H1 (cell line): ENCODE results near the gene GIPC2. TPM values are rescaled to one million over a fixed set of nuclear protein-coding genes. Genes with fewer than 3 reads are reported as not detected.

Experiments
- CTCF ChIA-PET: fragments of 300-600 bp; sonication (Branson Sonifier 250); formaldehyde crosslinking; loops from one replicate; lab custom pipeline; 2021; ENCODE audit not compliant: partially characterized antibody; lab: Charles Lee
- POLR2A ChIA-PET: fragments of 300-600 bp; sonication (Branson Sonifier 250); formaldehyde crosslinking; loops from one replicate; lab custom pipeline; 2021; ENCODE audit warnings: inconsistent platforms; ENCODE audit not compliant: partially characterized antibody; lab: Charles Lee
- DNase-seq, 2 experiments: peaks; one replicate each; pipeline versions ENCODE4 v3.0.0 to v3.0.0-alpha.2; 2010 to 2022; ENCODE audit warnings: low spot score in 2 of 2, low read depth in 1 of 2, mixed read lengths in 1 of 2
- FAIRE-seq: peaks from 2 replicates; lab custom pipeline; 2011; peaks lifted over from hg19 to GRCh38; lab: Jason Lieb, UNC
- H2AFZ ChIP-seq: 2 replicates; pipeline ENCODE4 v1.8.1; 2012; ENCODE audit warnings: low read length, inconsistent platforms
- H2AK5ac ChIP-seq: 2 replicates; pipeline ENCODE4 v1.6.1; 2013; ENCODE audit warnings: low read depth, low read length
- H2BK120ac ChIP-seq: replicated peaks from 2 replicates; pipeline ENCODE3; 2013; ENCODE audit warnings: low read depth, low read length, inconsistent platforms
- H2BK12ac ChIP-seq: 2 replicates; pipeline ENCODE4 v1.6.1; 2013; ENCODE audit warnings: low read depth, low read length
- H2BK15ac ChIP-seq: 2 replicates; pipeline ENCODE4 v1.6.1; 2013; ENCODE audit warnings: low read length
- H2BK20ac ChIP-seq: 2 replicates; pipeline ENCODE4 v1.6.1; 2013; ENCODE audit warnings: low read length
- H2BK5ac ChIP-seq: 2 replicates; pipeline ENCODE4 v1.6.1; 2013; ENCODE audit warnings: low read depth, low read length
- H3K14ac ChIP-seq: 2 replicates; pipeline ENCODE4 v1.6.1; 2013; ENCODE audit warnings: inconsistent platforms; ENCODE audit not compliant: insufficient read length
- H3K18ac ChIP-seq: 2 replicates; pipeline ENCODE4 v1.6.1; 2013; ENCODE audit warnings: low read length; ENCODE audit errors: extremely low read depth
- H3K23ac ChIP-seq: 2 replicates; pipeline ENCODE4 v1.6.1; 2013; ENCODE audit warnings: inconsistent platforms; ENCODE audit not compliant: insufficient read length
- H3K23me2 ChIP-seq: 2 replicates; pipeline ENCODE4 v1.6.1; 2013; ENCODE audit warnings: low read depth, low read length
- H3K27ac ChIP-seq: 2 replicates; pipeline ENCODE4 v1.6.1; 2011; ENCODE audit warnings: low read depth, low read length, inconsistent platforms
- H3K27me3 ChIP-seq, 4 experiments: replicated peaks in 1 of 4; 1 replicate in 1 of 4; 2 replicates in 3 of 4; pipeline versions ENCODE4 v1.6.1 to v1.8.1; 2011 to 2013; ENCODE audit warnings: low read length in 3 of 4, mild to moderate bottlenecking in 3 of 4, inconsistent platforms in 2 of 4, mixed read lengths in 2 of 4, moderate library complexity in 1 of 4; ENCODE audit not compliant: control insufficient read depth in 3 of 4, insufficient read depth in 3 of 4; ENCODE audit errors: extremely low read depth in 1 of 4
- H3K36me3 ChIP-seq, 4 experiments: 2 replicates each; pipeline versions ENCODE4 v1.6.1 to v1.8.1; 2011 to 2013; ENCODE audit warnings: mild to moderate bottlenecking in 4 of 4, low read length in 3 of 4, moderate library complexity in 2 of 4, control low read depth in 1 of 4, inconsistent platforms in 1 of 4; ENCODE audit not compliant: insufficient read depth in 4 of 4, control insufficient read depth in 2 of 4
- H3K4ac ChIP-seq: replicated peaks from 2 replicates; pipeline ENCODE3; 2013; ENCODE audit warnings: low read length, low read depth, mixed read lengths, inconsistent platforms; ENCODE audit not compliant: insufficient read length
- H3K4me1 ChIP-seq, 4 experiments: replicated peaks in 1 of 4; 1 replicate in 1 of 4; 2 replicates in 3 of 4; pipeline versions ENCODE4 v1.6.1 to v1.8.1; 2011 to 2013; ENCODE audit warnings: low read length in 3 of 4, inconsistent platforms in 2 of 4, mixed read lengths in 1 of 4; ENCODE audit not compliant: insufficient read depth in 4 of 4, control insufficient read depth in 3 of 4
- H3K4me2 ChIP-seq, 2 experiments: 2 replicates each; pipeline versions ENCODE4 v1.6.1 to v1.8.1; 2011 to 2013; ENCODE audit warnings: low read depth in 2 of 2, low read length in 2 of 2, control low read depth in 1 of 2, inconsistent platforms in 1 of 2, mild to moderate bottlenecking in 1 of 2; ENCODE audit not compliant: insufficient read depth in 1 of 2
- H3K4me3 ChIP-seq, 4 experiments: fragments of 200-600, 300-600 bp in 1 of 4; sonication (generic), shearing (Covaris generic), sonication (Bioruptor Twin) in 1 of 4; 2 replicates each; pipeline versions ENCODE4 v1.5.1 to v1.8.1; 2011 to 2016; ENCODE audit warnings: low read length in 4 of 4, low read depth in 3 of 4, control low read depth in 2 of 4, inconsistent platforms in 2 of 4, mild to moderate bottlenecking in 2 of 4, mixed read lengths in 1 of 4, moderate library complexity in 1 of 4; ENCODE audit not compliant: insufficient read depth in 2 of 4; ENCODE audit errors: extremely low read depth in 1 of 4
- H3K56ac ChIP-seq: replicated peaks from 2 replicates; pipeline ENCODE3; 2013; ENCODE audit warnings: low read depth, mild to moderate bottlenecking, mixed read lengths, low read length, inconsistent platforms; ENCODE audit not compliant: insufficient read length
- H3K79me1 ChIP-seq: 2 replicates; pipeline ENCODE4 v1.6.1; 2013; ENCODE audit warnings: low read depth, low read length, control low read depth
- H3K79me2 ChIP-seq, 2 experiments: 2 replicates each; pipeline versions ENCODE4 v1.6.1 to v1.8.1; 2012 to 2013; ENCODE audit warnings: low read length in 2 of 2, mild to moderate bottlenecking in 2 of 2, inconsistent platforms in 1 of 2; ENCODE audit not compliant: insufficient read depth in 2 of 2, control insufficient read depth in 1 of 2
- H3K9ac ChIP-seq, 4 experiments: replicated peaks in 1 of 4; 1 replicate in 1 of 4; 2 replicates in 3 of 4; pipeline versions ENCODE4 v1.6.1 to v1.8.1; 2011 to 2013; ENCODE audit warnings: low read depth in 3 of 4, low read length in 3 of 4, control low read depth in 2 of 4, mild to moderate bottlenecking in 2 of 4, moderate library complexity in 2 of 4, inconsistent platforms in 1 of 4; ENCODE audit errors: extremely low read depth in 1 of 4
- H3K9me3 ChIP-seq, 2 experiments: 2 replicates each; pipeline versions ENCODE4 v1.6.1 to v1.8.1; 2012 to 2013; ENCODE audit warnings: mild to moderate bottlenecking in 2 of 2, moderate library complexity in 2 of 2, control low read depth in 1 of 2, inconsistent platforms in 1 of 2, low read depth in 1 of 2, low read length in 1 of 2, mixed read lengths in 1 of 2; ENCODE audit not compliant: insufficient read depth in 2 of 2
- H4K20me1 ChIP-seq, 2 experiments: replicated peaks in 1 of 2; 2 replicates each; pipeline versions ENCODE3 to v1.8.1; 2011 to 2013; ENCODE audit warnings: inconsistent platforms in 2 of 2, low read length in 2 of 2, mild to moderate bottlenecking in 1 of 2; ENCODE audit not compliant: insufficient read depth in 2 of 2, control insufficient read depth in 1 of 2
- H4K5ac ChIP-seq: 2 replicates; pipeline ENCODE4 v1.6.1; 2013; ENCODE audit warnings: low read length, low read depth, mixed read lengths, inconsistent platforms; ENCODE audit not compliant: insufficient read length
- H4K8ac ChIP-seq: 2 replicates; pipeline ENCODE4 v1.8.0; 2013; ENCODE audit warnings: mild to moderate bottlenecking, moderate library complexity, low read length, inconsistent platforms; ENCODE audit not compliant: insufficient read depth; ENCODE audit errors: extremely low read depth
- H4K91ac ChIP-seq: replicated peaks from 2 replicates; pipeline ENCODE3; 2013; ENCODE audit warnings: low read length, mixed read lengths, inconsistent platforms; ENCODE audit not compliant: insufficient read length
- BACH1 ChIP-seq: IDR thresholded peaks from 2 replicates; pipeline ENCODE4 v1.6.1; 2012; ENCODE audit warnings: low read length, improper control_type of control experiment
- BRCA1 ChIP-seq: IDR thresholded peaks from 2 replicates; pipeline ENCODE4 v1.6.1; 2012; ENCODE audit warnings: low read depth, low read length, improper control_type of control experiment
- CBX5 ChIP-seq: fragments of 300-800, 300-1000 bp; sonication (generic); IDR thresholded peaks from 2 replicates; pipeline ENCODE4 v1.7.1; 2016; ENCODE audit warnings: antibody characterized with exemption, low read length, low read depth
- CHD1 ChIP-seq: IDR thresholded peaks from 2 replicates; pipeline ENCODE4 v1.6.1; 2012; ENCODE audit warnings: low read depth, low read length, improper control_type of control experiment
- EGR1 ChIP-seq: IDR thresholded peaks from 2 replicates; pipeline ENCODE4 v1.6.1; 2011; ENCODE audit warnings: low read depth, low read length, borderline replicate concordance
- KDM1A ChIP-seq: fragments of 200-600, 300-600 bp; sonication (generic); IDR thresholded peaks from 2 replicates; pipeline ENCODE4 v1.7.1; 2016; ENCODE audit warnings: mild to moderate bottlenecking, low read length, borderline replicate concordance
- MAX ChIP-seq: IDR thresholded peaks from 2 replicates; pipeline ENCODE4 v1.6.1; 2012; ENCODE audit warnings: inconsistent platforms
- POLR2AphosphoS5 ChIP-seq: IDR thresholded peaks from 2 replicates; pipeline ENCODE4 v1.6.1; 2011; ENCODE audit warnings: low read depth, low read length
- POU5F1 ChIP-seq: IDR thresholded peaks from 2 replicates; pipeline ENCODE4 v1.6.1; 2011; ENCODE audit warnings: low read depth, mild to moderate bottlenecking, low read length, moderate library complexity
- RXRA ChIP-seq: IDR thresholded peaks from 2 replicates; pipeline ENCODE4 v1.6.1; 2011; ENCODE audit warnings: low read depth, mild to moderate bottlenecking, low read length, moderate library complexity; ENCODE audit not compliant: insufficient read depth
- SIRT6 ChIP-seq: IDR thresholded peaks from one replicate; pipeline ENCODE4 v1.7.1; 2012; ENCODE audit warnings: low read length, inconsistent platforms
- SP2 ChIP-seq: IDR thresholded peaks from 2 replicates; pipeline ENCODE4 v1.6.1; 2012; ENCODE audit warnings: mild to moderate bottlenecking, low read length, inconsistent platforms
- SRF ChIP-seq: IDR thresholded peaks from 2 replicates; pipeline ENCODE4 v1.6.1; 2011; ENCODE audit warnings: mild to moderate bottlenecking, low read depth, low read length, moderate library complexity
- USF2 ChIP-seq: IDR thresholded peaks from 2 replicates; pipeline ENCODE4 v1.6.1; 2011; ENCODE audit warnings: low read length, improper control_type of control experiment
- WGBS, 2 experiments: shearing (Covaris generic) in 1 of 2; methylation state at CpG; one replicate each; pipeline versions ENCODE4 v1.1.6 to v1.1.7; 2013 to 2015; ENCODE audit warnings: low lambda C conversion rate in 2 of 2, mixed read lengths in 2 of 2, inconsistent platforms in 1 of 2, low coverage in 1 of 2, missing lambda C conversion rate in 1 of 2; ENCODE audit not compliant: insufficient replicate concordance in 2 of 2, insufficient coverage in 1 of 2, insufficient read length in 1 of 2; ENCODE audit errors: extremely low coverage in 1 of 2, missing lambda C conversion rate in 1 of 2; 5-methylcytosine and 5-hydroxymethylcytosine counted together
- polyA plus RNA-seq, 7 experiments: library from polyadenylated mRNA; depleted of rRNA in 3 of 7; stranded (reverse) in 5 of 7; unstranded in 2 of 7; fragments of >200 nt in 5 of 7; fragments of 200-250 nt in 2 of 7; gene quantifications; 1 replicate in 5 of 7; 2 replicates in 1 of 7; 4 replicates in 1 of 7; pipeline versions ENCODE4 v1.2.1 to v1.2.3, GENCODE V29; 2011 to 2013; ENCODE audit warnings: missing spikeins in 2 of 7, mixed read lengths in 2 of 7
- total RNA-seq: library from RNA; stranded (reverse); fragmentation: NEBNext Ultra II Directional; extraction: Animal tissue kit (Norgen Biotek cat#: 25700); gene quantifications from 2 replicates; pipeline ENCODE4 v1.2.1, GENCODE V29; 2021

GIPC2 gene
- total and polyA plus RNA-seq, 2 of the 8 experiments (the other 6 are each of a cell fraction or from before 2014, with no cell fraction given) = 0.29 to 0.69 TPM

- ChIA-PET CTCF (interaction anchor here (1.4 kb wide), 1 partner anchor 104 kb away, joined by 5 read pairs; no protein-coding TSS in a partner anchor), POLR2A (no interaction called here)
- H3K79me2 ChIP-seq = peaks cover 0 to 3% of the 10 kb centered on the region in 2 experiments; a peak in 1 of 4 replicates
- TF ChIP-seq USF2 (no peak), BACH1 (no peak), BRCA1 (no peak), SIRT6 (no peak), CHD1 (no peak), CBX5 (no peak), KDM1A (no peak), MAX (no peak), EGR1 (no peak), POU5F1 (no peak), SP2 (no peak), SRF (no peak), RXRA (no peak), POLR2AphosphoS5 (no peak)
Observed at GRCh38 chr1:78009836-78010235, 35.9 kb upstream of the GIPC2 start.

More at GRCh38 chr1:78009836-78010235, 35.9 kb upstream of the GIPC2 start:
- no peak overlapping the region for H4K8ac ChIP-seq
- no peak overlapping the region for H4K5ac ChIP-seq
- no peak overlapping the region for H4K91ac ChIP-seq
- H2AFZ ChIP-seq = no peak overlapping the region
- no peaks in the 10 kb centered on the region for H3K36me3 ChIP-seq
- no peak for FAIRE-seq
- H3K9me3 ChIP-seq = no peaks in the 10 kb centered on the region
- no peak overlapping the region for H3K23ac ChIP-seq
- no peak overlapping the region for H3K4me2 ChIP-seq
- no peak overlapping the region for H2BK12ac ChIP-seq
- H3K9ac ChIP-seq = no peak overlapping the region
- H3K18ac ChIP-seq = no peak overlapping the region
- H3K4me3 ChIP-seq = no peak overlapping the region
- H4K20me1 ChIP-seq = no peaks in the 10 kb centered on the region
- no peak for DNase-seq
- H3K23me2 ChIP-seq = no peaks in the 10 kb centered on the region
- no peak overlapping the region for H2BK20ac ChIP-seq
- H3K27ac ChIP-seq = no peak overlapping the region
- H3K79me1 ChIP-seq = no peaks in the 10 kb centered on the region
- no peak overlapping the region for H3K14ac ChIP-seq
- no peak overlapping the region for H2AK5ac ChIP-seq
- no peak overlapping the region for H3K4ac ChIP-seq
- no peak overlapping the region for H2BK5ac ChIP-seq
- H3K27me3 ChIP-seq = no peaks in the 10 kb centered on the region
- H3K56ac ChIP-seq = no peak overlapping the region
- WGBS, 2 experiments = 87% methylated on average over 3 of the region's 3 CpGs; no CpG with 5 or more reads in 1 of the 2 experiments
- H2BK15ac ChIP-seq = no peak overlapping the region
- peaks cover 0 to 3% (median under 1%) of the 10 kb centered on the region in 4 experiments; a peak in 3 of 7 replicates for H3K4me1 ChIP-seq
- no peak overlapping the region for H2BK120ac ChIP-seq
